ENCODE measurements around the gene MCM3AP.

DNA sequence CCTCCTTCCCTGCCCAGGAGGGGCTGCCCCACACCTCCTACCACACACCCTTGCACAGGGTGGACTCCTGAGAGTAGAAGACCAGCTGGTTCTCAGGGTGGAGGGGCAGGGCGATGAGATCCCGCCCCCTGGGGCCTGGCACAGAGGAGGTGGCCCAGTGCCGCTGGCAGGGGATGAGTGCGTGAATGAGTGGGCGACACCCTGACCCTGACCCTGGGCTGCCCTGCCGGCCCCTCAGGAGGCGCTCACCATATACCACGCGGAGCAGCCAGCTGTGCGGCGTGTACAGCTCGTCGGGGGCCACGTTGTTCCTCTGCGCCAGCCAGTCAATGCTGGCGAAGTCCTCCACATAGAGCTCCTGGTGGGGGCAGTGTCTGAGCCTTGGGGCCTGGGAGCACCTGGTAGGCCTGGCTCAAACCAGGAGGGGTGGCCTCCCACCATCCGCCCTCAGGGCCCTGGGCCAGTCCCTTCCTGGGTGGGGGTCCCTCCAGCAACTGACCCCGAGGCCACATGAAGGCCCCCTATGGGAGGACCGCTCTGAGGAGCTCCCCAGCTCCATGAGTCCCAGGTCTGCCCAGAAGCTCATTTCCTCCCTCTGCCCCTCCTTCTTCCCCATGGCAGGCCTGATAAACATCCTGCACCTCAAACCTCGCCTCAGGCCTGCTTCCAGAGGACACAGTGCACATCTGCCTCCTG is 69.8 kb downstream of the MCM3AP start:
- TF ChIP-seq ZNF274 (IDR thresholded peaks at IDR 0.05; ENCODE audit: low read depth, low read length) = no peak
- no peak for TF ChIP-seq SUZ12 (IDR thresholded peaks at IDR 0.05; ENCODE audit: extremely low read depth, insufficient read depth, insufficient read length)
- TF ChIP-seq YY1 (IDR thresholded peaks at IDR 0.05; ENCODE audit: insufficient read depth, insufficient read length) = no peak

Measured in NT2/D1 (cell line).